GM18508 (cell line): Measurements from ENCODE around the gene DUSP2.

Experiments
- ATAC-seq: cut with Tn5 transposase; IDR thresholded peaks from one replicate; pipeline ENCODE4 v1.9.1; 2021; ENCODE audit warnings: moderate number of reproducible peaks; ENCODE audit not compliant: insufficient read depth, unreplicated experiment

DUSP2 gene

GRCh38 chr2:96135621-96136020 is 9.6 kb downstream of the DUSP2 start:
- ATAC-seq = no peak

GRCh38 chr2:96135171-96135570 is 10.1 kb downstream of the DUSP2 start:
- ATAC-seq = no peak

- ATAC-seq = no peak
Measured at GRCh38 chr2:96134421-96134820, 10.8 kb downstream of the DUSP2 start.

- no peak for ATAC-seq
Measured at GRCh38 chr2:96131813-96132745, 13.2 kb downstream of the DUSP2 start.

GRCh38 chr2:96131152-96131812 is 14.0 kb downstream of the DUSP2 start:
- no peak for ATAC-seq

- ATAC-seq = no peak
Measured at GRCh38 chr2:96130483-96130882, 14.8 kb downstream of the DUSP2 start.

GRCh38 chr2:96129528-96130120 is 15.6 kb downstream of the DUSP2 start:
- no peak for ATAC-seq

- ATAC-seq = no peak
Measured at GRCh38 chr2:96128456-96128855, 16.8 kb downstream of the DUSP2 start.

- ATAC-seq = no peak
Measured at GRCh38 chr2:96124406-96125265, 20.6 kb downstream of the DUSP2 start.

GRCh38 chr2:96123936-96124335 is 21.3 kb downstream of the DUSP2 start:
- ATAC-seq = no peak

GRCh38 chr2:96123290-96123689 is 21.9 kb downstream of the DUSP2 start:
- ATAC-seq = no peak

- no peak for ATAC-seq
Measured at GRCh38 chr2:96122391-96122790, 22.8 kb downstream of the DUSP2 start.

GRCh38 chr2:96121414-96121813 is 23.8 kb downstream of the DUSP2 start:
- ATAC-seq = no peak

- ATAC-seq = no peak
Measured at GRCh38 chr2:96120991-96121390, 24.2 kb downstream of the DUSP2 start.

GRCh38 chr2:96120091-96120720 is 25.0 kb downstream of the DUSP2 start:
- ATAC-seq = no peak

GRCh38 chr2:96119389-96119751 is 25.9 kb downstream of the DUSP2 start:
- no peak for ATAC-seq

GRCh38 chr2:96118698-96119388 is 26.4 kb downstream of the DUSP2 start:
- no peak for ATAC-seq

- no peak for ATAC-seq
Measured at GRCh38 chr2:96117701-96118588, 27.3 kb downstream of the DUSP2 start.
